C4-2B (cell line): Measurements from ENCODE around the gene RIMBP2.

ENCODE experiments used
- H3K27ac ChIP-seq: fragments of 450-650 bp; 2 replicates; pipeline ENCODE4 v1.5.1; 2017
- ZFX ChIP-seq: fragments of 450-650 bp; IDR thresholded peaks from 2 replicates; pipeline ENCODE4 v1.6.1; 2017
- TF ChIP-seq, protein P1 (sequence below): fragments of 450-650 bp; conservative IDR thresholded peaks from 2 replicates; pipeline ENCODE4 v1.5.1; 2017; ENCODE audit warnings: mild to moderate bottlenecking

The RIMBP2 gene

DNA sequence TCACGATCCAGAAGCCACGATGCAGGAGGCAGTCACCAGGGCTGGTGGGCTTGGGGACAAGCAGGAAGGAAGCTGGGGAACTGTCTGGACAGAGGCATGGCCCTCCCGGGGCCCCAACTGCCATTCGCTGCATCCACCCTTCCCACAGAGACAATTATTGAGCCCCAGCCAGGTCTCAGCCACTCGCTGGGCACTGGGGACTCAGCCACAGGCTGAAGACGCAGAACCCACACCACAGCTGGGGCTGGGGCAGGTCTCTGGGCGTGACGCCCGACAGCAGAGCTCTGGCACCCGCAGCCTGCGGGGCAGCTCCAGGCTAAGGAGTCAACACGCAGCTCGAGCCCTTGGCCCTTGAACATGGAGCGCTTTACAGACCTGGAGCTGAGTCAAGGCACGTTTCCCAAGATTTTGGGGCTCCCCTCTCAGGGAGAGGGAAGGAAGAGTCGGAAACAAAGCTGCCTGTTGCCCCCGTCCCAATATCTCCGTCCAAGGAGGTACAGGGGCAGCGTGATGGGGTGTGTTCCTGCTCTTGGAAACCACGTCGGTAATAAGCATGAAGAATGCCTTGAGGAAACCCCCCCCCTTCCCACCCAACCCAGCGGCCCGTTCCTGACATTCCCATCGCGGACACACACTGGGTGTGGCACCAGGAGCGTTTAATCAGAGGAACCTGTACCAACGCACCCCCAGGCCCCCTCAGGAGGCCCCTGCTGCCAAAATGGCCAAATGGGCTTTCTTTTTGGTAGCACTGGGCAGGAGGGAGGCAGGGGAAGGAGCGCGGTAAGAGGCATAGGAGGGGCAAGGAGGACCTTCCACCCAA is 6.7 kb downstream of the RIMBP2 start:
- no peak overlapping the region for H3K27ac ChIP-seq

DNA sequence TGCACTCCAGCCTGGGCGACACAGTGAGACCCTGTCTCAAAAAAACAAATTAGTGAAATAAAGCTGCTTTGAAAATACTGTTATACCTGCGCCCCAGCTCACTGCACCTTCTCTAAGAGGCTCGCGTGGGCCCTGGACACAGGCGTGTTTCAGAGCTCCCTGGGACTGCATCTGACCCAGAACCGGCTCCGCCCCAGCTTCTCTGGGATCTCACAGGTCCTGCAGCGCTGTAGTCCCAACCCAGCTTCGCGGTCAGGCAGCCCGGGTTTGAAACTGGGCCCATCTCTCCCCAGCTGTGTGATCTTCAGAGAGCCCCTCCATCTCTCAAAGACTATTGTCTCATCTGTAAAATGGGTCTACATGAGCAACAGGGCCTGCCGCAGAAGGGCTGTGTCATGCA is 7.5 kb downstream of the RIMBP2 start:
- TF ChIP-seq, protein P1, sequence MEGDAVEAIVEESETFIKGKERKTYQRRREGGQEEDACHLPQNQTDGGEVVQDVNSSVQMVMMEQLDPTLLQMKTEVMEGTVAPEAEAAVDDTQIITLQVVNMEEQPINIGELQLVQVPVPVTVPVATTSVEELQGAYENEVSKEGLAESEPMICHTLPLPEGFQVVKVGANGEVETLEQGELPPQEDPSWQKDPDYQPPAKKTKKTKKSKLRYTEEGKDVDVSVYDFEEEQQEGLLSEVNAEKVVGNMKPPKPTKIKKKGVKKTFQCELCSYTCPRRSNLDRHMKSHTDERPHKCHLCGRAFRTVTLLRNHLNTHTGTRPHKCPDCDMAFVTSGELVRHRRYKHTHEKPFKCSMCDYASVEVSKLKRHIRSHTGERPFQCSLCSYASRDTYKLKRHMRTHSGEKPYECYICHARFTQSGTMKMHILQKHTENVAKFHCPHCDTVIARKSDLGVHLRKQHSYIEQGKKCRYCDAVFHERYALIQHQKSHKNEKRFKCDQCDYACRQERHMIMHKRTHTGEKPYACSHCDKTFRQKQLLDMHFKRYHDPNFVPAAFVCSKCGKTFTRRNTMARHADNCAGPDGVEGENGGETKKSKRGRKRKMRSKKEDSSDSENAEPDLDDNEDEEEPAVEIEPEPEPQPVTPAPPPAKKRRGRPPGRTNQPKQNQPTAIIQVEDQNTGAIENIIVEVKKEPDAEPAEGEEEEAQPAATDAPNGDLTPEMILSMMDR, result no peak
- no peak for TF ChIP-seq ZFX
- no peak overlapping the region for H3K27ac ChIP-seq

More for the DNA sequence above, 6.7 kb downstream of the RIMBP2 start:
- TF ChIP-seq ZFX, result no peak
- TF ChIP-seq, protein P1, result no peak

DNA sequence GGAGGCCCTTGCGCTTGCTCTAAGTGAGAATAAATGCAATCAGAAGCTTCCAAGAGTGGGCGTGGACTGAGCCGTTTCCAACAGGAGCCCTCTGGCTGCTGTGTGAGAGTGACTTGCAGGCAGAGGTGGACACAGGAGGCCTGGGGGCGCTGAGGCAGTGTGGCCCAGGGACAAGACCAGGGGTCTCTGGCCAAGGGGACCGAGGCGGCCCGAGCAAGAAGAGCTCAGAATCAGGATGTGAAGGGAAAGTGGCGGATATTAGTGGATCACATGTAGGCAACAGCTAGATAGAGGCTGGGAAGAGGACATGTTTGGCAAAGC is 8.6 kb downstream of the RIMBP2 start:
- TF ChIP-seq, protein P1, result no peak
- TF ChIP-seq ZFX, result no peak
- no peak overlapping the region for H3K27ac ChIP-seq

DNA sequence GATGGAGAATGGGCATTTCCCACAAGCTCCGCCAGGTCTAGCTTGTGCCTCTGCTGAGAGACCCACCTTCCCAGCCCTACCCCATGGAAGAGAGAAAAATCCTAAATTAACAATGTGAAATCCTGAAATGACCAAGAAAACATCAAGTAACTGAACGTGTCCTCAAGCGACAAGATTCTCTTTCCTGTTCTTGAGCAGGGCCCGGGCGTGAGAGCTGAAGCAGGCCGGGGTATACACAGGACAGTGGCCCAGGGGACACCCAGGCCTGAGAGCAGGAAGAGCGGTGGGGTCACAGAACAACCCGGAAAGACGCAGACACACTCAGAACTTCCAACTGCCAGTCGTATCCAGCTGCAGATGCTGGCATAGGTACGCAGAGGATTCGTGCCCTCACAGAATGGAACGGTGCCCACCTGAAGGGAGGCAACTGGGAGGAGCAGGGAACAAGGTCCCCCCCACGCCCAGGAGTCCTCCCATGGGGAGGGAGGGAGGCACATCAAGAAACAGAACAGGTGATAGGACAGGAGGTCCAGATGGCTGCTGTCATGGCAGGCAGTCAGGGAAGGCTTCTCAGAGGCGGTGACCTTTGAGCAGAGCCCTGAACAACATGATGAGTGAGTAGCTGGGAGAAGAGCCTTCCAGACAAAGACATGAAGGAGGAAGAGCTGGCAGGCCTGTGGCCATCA is 9.1 kb downstream of the RIMBP2 start:
- H3K27ac ChIP-seq, result no peak overlapping the region
- TF ChIP-seq, protein P1, result no peak
- TF ChIP-seq ZFX, result no peak

DNA sequence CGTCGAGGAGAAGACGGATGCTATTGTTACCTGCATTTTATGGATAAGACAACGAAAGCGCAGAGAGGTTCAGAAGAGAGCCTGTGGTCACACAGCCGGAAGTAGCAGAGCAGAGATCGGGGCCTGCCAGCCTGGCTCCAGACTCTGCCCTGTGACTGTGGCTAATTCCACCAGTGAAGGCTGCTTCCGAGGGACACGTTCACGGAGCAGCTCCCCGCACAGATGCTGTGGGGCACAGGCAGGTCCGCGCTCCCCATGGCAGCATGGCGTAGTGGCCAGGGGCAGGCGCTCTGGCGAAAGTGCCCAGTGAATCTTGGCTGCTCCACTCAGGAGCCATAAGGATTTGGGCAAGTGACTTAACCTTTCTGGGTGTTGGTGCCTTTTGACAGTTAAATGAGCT is 9.8 kb downstream of the RIMBP2 start:
- no peak overlapping the region for H3K27ac ChIP-seq
- TF ChIP-seq ZFX, result no peak
- TF ChIP-seq, protein P1, result no peak

DNA sequence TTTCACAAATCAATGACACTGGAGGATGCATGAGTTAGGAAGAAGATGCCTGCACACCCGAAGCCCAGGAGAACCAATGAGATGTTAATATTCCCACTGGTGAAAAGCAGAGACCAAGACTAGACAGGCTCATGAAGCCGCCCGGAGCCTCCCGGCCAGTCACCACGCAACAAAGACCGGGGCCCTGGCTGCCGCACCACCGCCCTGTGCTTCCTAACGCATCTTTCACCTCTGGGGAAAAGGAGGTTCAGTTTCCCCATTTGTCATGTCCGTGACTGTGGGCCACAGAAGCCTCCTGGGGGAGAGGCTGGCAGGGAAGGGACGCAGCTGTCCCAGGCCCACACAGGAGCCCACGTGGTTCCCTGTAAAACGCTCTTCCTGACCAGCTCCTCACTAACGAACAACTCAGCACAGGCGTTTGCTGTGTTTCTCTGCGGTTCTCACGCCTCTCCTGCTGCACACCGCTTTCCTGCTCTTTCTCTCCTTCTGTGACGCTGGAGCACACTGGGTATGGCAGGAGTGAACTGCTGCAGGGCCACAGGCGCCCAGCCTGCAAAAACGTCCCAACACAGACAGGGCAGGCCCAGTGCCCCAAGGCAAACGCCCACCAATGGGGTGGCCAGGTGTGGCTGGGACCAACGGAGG is 10.8 kb downstream of the RIMBP2 start:
- H3K27ac ChIP-seq, result no peak overlapping the region
- TF ChIP-seq, protein P1, result no peak
- no peak for TF ChIP-seq ZFX

DNA sequence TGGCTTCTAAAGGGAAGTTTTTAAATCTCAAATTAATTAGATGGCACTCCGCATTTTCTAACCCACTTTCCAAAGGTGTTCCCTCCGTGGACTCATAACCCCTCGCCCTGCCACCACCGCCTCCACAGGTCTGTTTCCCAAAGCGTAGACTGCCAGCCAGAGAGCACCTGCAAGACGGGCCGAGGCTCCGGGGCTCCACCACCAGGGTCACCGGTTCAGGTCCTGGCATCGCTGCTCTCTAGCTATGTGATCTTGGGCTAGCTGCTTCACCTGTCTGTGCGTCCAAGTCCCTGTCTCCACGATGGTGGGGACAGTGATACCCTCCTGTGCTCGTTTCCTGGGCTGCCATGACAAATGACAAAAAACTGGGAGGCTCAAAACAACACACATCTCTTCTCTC is 11.5 kb downstream of the RIMBP2 start:
- no peak overlapping the region for H3K27ac ChIP-seq
- TF ChIP-seq, protein P1, result no peak
- TF ChIP-seq ZFX, result no peak
